ENCODE data around the gene RAP1GDS1.

GRCh38 chr4:98327694-98328093, 66.5 kb downstream of the RAP1GDS1 start:
- TF ChIP-seq TAF1 (conservative IDR thresholded peaks at IDR 0.05) = no peak
- TF ChIP-seq REST (IDR thresholded peaks at IDR 0.05) = no peak
- TF ChIP-seq CTCF (IDR thresholded peaks at IDR 0.05; ENCODE audit: low read depth, low read length, missing input control) = no peak
- TF ChIP-seq YY1 (IDR thresholded peaks at IDR 0.05) = no peak
- TF ChIP-seq GABPA (IDR thresholded peaks at IDR 0.05 in 1 of 2, conservative IDR thresholded peaks at IDR 0.05 in 1 of 2) = no peak
- no peak for TF ChIP-seq RAD21 (IDR thresholded peaks at IDR 0.05)
